Fibroblast of peridontal ligament (primary cell): ENCODE measurements around the gene PPP4R2.

ENCODE experiments used
- DNase-seq: peaks from one replicate; pipeline ENCODE4 v3.0.0-alpha.2; 2010; ENCODE audit errors: extremely low read depth

PPP4R2 gene

GRCh38 chr3:73026111-73026759, 29.6 kb downstream of the PPP4R2 start:
- no peak for DNase-seq

DNA sequence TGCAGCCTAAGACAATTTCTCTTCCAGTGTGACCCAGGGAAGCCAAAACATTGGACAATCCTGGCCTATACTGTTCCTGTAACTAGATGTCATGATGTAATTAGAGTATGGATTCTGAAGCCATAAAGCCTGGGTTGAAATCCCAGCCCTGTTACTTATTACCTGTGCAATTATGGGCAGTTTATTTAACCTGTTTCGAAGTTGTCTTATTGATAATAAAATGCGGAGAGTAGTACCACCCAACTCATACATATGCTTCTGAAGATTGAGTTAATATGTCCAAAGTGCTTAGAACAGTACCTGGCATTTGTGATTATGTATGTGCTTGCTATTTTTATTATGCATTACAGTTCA, 30.1 kb downstream of the PPP4R2 start:
- no peak for DNase-seq

GRCh38 chr3:73028803-73029202, 32.2 kb downstream of the PPP4R2 start:
- no peak for DNase-seq

DNA sequence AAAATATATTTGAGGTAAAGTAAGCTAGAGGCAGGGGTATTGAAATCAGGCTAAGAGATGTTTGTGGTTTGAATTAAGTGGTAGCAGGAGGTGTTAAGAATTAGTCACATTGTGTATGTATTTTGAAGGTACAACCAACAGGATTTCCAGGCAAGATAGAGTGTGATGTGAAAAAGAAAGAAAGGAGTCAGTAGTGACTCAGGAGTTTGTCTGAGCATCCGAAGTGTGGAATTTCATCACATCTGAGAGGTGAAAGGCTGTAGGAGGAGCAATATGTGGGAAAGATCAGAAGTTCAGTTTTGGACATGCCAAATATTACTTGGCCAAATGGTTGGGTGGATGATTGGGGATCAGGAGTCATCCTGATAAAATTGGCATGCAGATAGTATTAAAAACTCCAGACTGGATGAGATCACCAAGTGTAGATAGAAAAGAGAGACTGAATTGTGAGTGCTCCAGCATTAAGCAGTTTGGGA, 32.7 kb downstream of the PPP4R2 start:
- peak; percentile 83 for DNase-seq

DNA sequence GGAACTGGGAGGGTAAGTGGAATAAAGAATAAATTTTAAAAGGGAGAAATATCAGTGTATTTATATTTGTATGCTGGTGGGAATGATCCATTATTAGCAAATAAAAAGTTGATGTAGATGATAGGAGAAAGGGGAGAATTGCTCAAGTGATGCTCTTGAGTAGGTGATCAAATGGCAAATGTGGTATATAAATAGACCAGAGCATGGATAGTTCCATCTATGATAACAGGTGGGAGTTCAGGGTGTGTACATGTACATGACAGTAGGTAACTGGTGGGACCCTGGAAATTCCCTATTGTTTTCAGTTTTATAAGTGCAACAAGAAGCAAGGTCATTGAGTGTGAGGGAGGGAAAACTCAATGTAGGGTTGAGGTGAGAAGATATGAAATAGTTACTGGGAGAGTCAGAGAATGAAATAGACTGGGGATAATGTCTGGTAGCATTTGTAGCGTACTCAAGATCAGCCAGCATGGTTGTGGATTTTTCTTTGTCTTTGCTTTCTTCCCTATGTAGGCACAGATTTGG, 33.5 kb downstream of the PPP4R2 start:
- no peak for DNase-seq

DNA sequence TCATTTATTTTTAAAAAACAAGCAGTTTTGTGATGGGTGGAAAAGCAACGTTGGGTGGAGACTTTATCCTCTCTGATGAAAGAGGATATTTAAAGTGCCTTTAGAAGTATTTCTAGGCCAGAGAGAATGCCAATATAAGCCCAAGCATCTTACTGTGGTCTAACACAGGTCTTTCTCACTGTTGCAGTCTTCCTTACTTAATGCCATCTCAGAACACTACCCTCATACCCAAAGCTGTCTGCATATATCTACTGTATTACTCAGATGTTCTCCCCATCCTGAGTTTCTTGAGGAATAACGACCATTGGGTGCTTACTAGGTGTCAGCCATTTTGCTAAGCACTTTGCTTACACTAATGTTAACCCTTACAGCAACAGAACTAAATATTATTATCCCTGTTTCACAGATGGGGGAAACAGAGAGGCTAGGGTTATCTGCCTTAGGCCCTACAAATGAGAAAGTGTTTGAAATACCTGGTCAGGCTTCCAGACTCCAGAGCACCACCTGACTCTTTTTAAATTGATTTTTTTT, 35.0 kb downstream of the PPP4R2 start:
- DNase-seq: no peak

DNA sequence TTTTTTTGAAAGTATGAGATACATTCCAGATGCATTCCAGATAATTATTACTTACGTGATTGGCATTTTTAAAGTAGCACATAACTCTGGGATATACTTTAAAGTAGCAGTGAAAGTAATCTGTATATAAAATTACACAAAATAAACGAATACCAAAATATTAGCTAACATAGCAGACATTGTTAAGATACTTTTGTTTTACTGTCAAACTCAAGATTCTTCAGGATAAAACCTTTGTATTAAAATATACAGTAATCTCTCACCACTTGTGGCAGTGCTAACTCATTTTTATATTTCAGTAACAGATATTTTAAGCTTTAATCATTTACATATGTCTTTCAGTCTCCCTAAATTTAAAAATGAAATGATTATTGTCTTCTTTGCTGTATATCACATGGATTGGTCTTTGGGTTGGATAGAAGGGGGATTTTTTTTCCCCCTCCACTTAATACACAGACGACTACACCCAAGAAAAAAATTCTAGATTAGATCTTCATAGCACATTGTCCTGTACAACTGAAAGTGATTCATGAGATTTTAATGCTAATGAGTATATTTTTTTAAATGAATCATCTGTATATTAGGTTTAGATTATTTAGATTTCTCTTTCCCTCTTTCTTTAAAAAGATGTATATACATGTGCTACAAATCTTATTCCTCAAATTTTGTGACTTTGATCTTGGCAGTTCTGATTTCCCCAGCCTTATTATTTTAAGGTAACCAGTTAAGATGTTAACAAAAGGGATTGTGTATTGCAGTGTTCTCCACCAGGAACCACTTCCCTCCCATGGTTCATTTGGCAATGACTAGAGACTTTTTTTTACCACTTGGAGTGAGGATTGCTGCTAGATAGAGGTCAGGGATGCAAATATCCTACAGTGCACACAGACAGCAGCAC, 40.3 kb downstream of the PPP4R2 start:
- peak; percentile 48 for DNase-seq

GRCh38 chr3:73041537-73041936, 44.9 kb downstream of the PPP4R2 start:
- no peak for DNase-seq

GRCh38 chr3:73043414-73043813, 46.8 kb downstream of the PPP4R2 start:
- DNase-seq: no peak

DNA sequence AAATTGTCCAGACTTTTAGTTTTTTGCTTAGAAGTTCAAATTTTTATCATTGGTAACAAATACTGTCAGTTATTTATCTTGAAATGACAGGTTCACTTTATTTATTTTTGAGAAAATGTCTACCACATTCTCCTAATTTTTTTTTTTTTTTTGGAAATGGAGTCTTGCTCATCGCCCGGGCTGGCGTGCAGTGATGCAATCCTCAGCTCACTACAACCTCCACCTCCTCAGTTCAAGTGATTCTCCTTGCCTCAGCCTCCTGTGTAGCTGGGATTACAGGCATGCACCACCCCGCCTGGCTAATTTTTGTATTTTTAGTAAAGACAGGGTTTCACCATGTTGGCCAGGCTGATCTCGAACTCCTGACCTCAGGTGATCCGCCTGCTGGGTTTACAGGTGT, 48.8 kb downstream of the PPP4R2 start:
- no peak for DNase-seq

DNA sequence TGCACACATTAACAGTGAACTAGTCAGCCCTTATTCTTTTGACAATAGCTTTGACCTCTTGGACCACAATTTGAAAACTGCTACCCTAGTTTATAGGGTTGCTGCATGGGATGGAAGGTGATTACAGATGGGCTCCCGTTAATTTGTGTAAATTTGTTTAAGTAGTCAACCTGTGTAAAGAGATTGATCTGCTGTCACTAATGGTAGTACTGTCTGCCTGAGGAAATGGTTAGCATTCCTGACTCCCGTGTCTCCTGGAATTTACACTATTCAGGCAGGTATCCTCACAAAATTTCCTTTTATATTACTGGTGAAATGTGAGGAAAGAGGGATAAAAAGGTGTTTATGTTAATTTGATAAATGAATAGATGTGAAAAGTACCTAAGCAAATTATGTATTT, 49.6 kb downstream of the PPP4R2 start:
- DNase-seq: no peak

DNA sequence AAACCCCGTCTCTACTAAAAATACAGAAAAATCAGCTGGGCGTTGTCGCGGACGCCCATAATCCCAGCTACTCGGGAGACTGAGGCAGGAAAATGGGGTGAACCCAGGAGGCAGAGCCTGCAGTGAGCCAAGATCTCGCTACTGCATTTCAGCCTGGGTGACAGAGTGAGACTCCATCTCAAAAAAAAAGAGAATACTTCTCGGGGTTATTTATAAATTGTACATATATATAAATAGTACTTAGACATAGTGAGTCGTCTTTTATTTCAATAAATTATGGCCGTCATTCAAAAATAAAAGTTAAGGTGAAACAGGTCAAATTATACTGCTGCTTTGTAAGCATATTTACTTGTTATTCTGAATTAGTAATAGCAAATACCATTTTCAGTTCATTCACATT, 52.7 kb downstream of the PPP4R2 start:
- DNase-seq: no peak

DNA sequence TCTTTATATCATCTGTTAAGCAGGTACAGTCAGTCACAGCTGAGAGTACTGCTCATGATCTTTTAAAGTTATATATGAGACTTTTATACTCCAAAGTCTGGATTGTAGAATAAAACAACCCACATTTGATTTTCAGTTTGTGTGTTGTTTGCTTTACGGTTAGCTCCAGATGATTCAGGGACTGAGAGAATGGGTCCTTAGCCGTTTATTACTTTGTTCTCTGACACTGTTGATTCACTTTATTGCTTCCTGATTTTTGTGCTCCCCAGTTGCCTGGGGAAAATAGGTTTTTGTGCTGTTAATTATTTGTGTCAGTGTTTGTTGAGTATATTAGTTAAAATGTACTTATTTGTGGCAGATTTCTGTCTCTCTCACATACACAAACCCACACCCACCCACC, 56.2 kb downstream of the PPP4R2 start:
- DNase-seq: no peak

DNA sequence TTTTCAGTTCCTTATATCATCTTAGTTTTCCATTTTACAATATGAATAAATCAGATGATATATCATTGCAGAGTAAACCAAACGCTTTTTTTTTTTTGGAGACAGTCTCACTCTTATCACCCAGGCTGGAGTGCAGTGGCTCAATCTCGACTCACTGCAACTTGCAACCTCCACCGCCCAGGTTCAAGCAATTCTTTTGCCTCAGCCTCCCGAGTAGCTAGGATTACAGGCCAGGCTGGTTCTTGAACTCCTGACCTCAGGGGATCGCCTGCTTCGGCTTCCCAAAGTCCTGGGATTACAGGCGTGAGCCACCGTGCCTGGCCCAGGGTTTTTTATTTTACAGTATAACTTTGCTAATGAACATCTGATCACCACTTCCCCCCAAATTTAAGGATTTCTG, 59.0 kb downstream of the PPP4R2 start:
- no peak for DNase-seq

DNA sequence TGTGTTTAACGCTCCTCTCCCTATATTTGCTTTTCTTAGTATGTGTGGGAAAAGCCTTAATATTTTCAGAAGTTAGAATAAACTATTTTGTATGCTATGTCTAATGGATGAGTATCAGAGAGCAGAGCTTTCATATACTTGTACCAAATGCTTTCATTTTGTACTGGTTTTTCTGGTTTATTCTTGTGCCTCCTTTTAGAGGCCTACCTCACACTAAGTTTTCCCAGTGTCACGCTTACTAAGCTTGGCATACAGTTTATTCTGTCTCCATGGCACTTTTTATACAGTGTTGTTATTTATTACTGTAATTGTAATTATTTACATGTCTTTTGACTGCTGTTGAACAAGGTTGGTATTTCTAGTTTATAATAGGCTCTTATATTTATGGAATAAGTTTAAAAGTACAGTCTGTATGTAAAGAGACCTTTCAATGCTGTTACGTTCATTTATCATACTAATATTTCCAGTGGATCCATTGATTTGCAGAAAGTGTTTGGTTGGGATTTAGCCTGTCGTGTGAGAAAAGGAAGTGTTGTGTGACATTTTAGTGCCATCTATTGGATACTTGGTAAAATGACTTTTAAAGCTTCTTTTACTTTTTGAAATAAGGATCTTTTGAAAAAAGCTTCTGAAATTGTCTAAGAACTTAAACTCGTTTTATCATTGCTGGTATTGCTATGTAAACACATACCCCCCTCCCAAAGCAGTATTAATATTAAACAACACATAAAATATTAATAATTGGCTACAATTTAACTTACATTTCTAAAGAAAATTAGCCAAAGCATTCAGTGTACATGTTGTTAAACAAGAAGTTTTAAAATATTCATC, 59.6 kb downstream of the PPP4R2 start:
- peak; percentile 86 for DNase-seq

- no peak for DNase-seq
Observed at GRCh38 chr3:73056845-73057150, 60.2 kb downstream of the PPP4R2 start.

GRCh38 chr3:73060302-73060723, 63.7 kb downstream of the PPP4R2 start:
- DNase-seq: peak; percentile 83

DNA sequence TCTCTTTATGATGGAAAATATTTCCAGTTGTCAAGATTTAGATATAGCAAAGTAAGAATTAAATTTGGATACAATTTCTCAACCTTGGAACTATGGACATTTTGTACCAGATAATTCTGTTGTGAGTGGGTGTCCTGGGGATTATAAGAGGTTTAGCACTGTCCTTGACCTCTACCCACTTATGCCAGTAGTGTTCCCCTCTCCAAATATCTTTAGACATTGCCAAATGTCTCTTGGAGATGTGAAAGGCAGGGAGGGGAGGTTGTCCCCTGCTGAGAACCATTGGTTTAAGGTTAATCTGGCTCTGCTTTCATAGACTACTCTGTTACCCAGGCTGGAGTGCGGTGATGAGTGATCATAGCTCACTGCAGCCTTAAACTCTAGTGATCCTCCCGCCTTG, 64.8 kb downstream of the PPP4R2 start, which contains the start of gene EBLN2:
TSS of gene EBLN2 (plus strand) at position 244 of the 400 bp plus-strand sequence. CDS start 423 bp downstream, outside the sequence.
- no peak for DNase-seq

DNA sequence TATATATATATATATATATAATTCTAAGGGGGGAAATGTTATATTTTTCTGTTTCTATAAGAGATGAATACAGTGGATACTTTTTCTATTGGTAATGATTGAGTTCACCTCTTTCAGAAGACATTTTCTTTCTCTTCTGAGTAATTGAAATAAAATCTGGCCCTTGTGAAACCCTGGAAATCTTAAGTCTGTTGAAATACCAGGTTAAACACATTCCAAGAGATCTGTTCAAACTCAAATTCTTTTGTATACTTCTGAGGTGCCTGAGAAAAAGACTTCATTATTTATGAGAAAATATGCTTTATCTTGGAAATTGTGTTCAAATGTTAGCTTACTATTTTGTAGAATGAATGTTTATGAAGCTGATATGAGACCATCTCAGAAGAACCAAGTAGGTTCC, 69.6 kb downstream of the PPP4R2 start:
- DNase-seq: peak; percentile 56

- DNase-seq: no peak
Observed at GRCh38 chr3:73068419-73068818, 71.8 kb downstream of the PPP4R2 start.

DNA sequence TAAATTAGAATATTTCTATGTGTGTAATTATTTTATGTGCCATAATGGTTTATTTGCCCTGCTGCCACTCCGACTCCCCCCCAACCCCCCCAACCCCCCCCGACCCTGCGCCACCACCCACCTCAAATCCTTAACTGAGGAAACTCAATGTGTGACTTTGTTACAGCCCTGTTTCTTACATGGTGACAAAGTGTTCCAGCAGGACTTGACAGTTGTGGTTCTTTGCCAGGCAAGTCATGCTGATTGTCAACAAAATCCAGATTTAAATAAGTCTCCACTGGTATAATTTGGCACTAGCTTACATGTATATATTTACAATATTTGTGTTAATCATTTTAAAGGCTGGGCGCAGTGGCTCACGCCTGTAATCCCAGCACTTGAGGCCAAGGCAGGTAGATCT, 72.6 kb downstream of the PPP4R2 start:
- DNase-seq: no peak
